ENCODE results near the gene CCDC12. TPM values are rescaled to one million over a fixed set of nuclear protein-coding genes. Genes with fewer than 3 reads are reported as not detected.

CCDC12 gene
- polyA plus RNA-seq, 1 of the 3 experiments (the other 2 are of a cell fraction) = 105 TPM

GRCh38 chr3:46986055-46986730, 9.6 kb upstream of the CCDC12 start (continued):
- no peak for TF ChIP-seq NRF1 (IDR thresholded peaks at IDR 0.05; ENCODE audit: low read depth, low read length)

DNA sequence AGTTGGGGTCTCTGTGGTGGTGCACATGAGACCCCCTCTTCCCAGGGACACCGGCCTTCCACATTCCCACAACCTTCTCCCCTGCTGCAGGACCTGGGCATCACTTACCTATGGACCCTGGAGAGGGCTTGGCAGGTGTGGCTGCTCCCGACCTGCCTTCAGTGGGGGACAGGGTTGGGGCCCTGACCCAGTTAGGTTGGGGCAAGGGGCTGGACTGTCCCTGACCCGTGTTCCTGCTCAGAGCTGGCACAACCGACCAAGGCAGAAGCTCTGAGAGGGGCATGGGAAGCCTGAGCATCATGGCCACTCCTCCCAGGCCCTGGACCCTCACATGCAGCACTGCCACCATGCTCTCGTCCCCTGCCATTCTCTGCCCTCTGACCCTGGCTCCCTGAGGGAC, 9.0 kb upstream of the CCDC12 start:
- Histone ChIP-seq H2AFZ (ENCODE audit: low read depth) (no peak overlapping the region), H3K9me3 (no peaks in the 10 kb centered on the region), H3K9ac (no peak overlapping the region), H3K9me2 (no peaks in the 10 kb centered on the region), H3K4me1 (ENCODE audit: control insufficient read depth in 1 of 2, insufficient read depth in 2 of 2, low read depth in 1 of 2, low read length in 1 of 2) (peaks cover 0 to 3% of the 10 kb centered on the region in 2 experiments; a peak in 1 of 4 replicates), H3K4me3 (ENCODE audit: low read depth in 2 of 2, low read length in 1 of 2) (no peak overlapping the region), H3K27me3 (ENCODE audit: insufficient read depth) (no peaks in the 10 kb centered on the region), H3F3A (replicated peaks; ENCODE audit: insufficient read depth) (no peaks in the 10 kb centered on the region), H3K4me2 (no peak overlapping the region), H4K20me1 (ENCODE audit: insufficient read depth) (no peaks in the 10 kb centered on the region), H3K27ac (ENCODE audit: low read depth in 2 of 2, low read length in 1 of 2) (no peak overlapping the region), H3K36me3 (replicated peaks in 1 of 2; ENCODE audit: control insufficient read depth in 1 of 2, insufficient read depth in 2 of 2, low read length in 1 of 2) (peaks cover 0 to 4% of the 10 kb centered on the region in 2 experiments), H3K79me2 (ENCODE audit: insufficient read depth) (no peaks in the 10 kb centered on the region)
- no peak for DNase-seq
- TF ChIP-seq RCOR1 (IDR thresholded peaks at IDR 0.05; ENCODE audit: low read length) = no peak
- WGBS (ENCODE audit: low lambda C conversion rate) = 95% methylated on average over 5 of the region's 5 CpGs
- ChIA-PET CTCF (interaction anchor here (0.6 to 1.8 kb wide), 2 partner anchors 62 to 385 kb away, joined by 3 to 11 read pairs; no protein-coding TSS in a partner anchor), POLR2A (no interaction called here)

DNA sequence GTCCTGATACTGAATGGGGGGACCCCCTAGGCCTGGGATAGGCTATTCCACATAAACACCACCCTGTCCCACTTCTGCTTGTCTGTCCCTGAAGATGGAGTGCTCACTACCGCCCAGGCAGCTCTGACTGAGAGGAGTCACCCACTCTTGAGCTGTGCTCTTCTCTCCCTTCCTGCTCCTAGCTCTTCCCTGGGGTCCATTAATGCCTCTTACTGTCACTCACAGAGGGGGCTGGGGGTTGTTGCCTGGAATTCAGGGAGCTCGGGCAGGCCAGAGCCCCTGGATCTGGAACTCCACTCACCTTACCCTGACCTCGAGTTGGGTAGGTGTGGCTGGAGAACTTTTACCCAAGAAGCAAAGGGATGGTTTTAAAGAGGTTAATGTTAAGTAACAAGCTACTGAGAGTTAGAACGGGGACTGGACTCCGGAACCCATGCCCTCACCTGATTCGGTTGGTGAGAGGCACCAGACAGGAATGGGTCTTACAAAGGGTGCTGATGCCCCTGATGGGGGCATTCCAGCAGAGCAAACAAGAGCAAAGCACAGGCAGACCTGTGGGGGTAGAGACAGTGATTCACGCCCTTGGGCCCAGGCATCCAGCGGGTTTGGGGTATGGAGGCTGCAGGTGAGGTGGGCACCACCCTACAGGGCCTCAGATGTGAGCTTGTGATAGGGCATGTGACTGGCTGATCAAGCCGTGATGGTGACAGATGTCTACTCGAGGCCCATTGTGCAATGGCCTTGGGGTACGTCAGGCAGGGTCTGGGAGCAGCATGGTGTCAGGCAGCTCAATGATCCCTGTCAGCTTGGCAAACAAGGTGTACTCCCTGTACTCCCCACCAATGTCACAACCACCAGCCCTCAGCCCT, 8.3 kb upstream of the CCDC12 start:
- H3F3A ChIP-seq (replicated peaks; ENCODE audit: insufficient read depth) = no peaks in the 10 kb centered on the region
- ChIA-PET CTCF (interaction anchor here (0.6 to 1.8 kb wide), 4 partner anchors 10 to 386 kb away, joined by 3 to 11 read pairs (median 4); no protein-coding TSS in a partner anchor), POLR2A (no interaction called here)
- H3K27me3 ChIP-seq (ENCODE audit: insufficient read depth) = no peaks in the 10 kb centered on the region
- H3K9ac ChIP-seq = no peak overlapping the region
- H3K9me2 ChIP-seq = no peaks in the 10 kb centered on the region
- H3K27ac ChIP-seq (ENCODE audit: low read depth in 2 of 2, low read length in 1 of 2) = no peak overlapping the region
- no peak for TF ChIP-seq IRF3 (IDR thresholded peaks at IDR 0.05; ENCODE audit: low read depth, low read length)
- TF ChIP-seq, protein P1, sequence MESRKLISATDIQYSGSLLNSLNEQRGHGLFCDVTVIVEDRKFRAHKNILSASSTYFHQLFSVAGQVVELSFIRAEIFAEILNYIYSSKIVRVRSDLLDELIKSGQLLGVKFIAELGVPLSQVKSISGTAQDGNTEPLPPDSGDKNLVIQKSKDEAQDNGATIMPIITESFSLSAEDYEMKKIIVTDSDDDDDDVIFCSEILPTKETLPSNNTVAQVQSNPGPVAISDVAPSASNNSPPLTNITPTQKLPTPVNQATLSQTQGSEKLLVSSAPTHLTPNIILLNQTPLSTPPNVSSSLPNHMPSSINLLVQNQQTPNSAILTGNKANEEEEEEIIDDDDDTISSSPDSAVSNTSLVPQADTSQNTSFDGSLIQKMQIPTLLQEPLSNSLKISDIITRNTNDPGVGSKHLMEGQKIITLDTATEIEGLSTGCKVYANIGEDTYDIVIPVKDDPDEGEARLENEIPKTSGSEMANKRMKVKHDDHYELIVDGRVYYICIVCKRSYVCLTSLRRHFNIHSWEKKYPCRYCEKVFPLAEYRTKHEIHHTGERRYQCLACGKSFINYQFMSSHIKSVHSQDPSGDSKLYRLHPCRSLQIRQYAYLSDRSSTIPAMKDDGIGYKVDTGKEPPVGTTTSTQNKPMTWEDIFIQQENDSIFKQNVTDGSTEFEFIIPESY (IDR thresholded peaks at IDR 0.05; ENCODE audit: borderline replicate concordance, low read depth) = no peak
- TF ChIP-seq MAX (IDR thresholded peaks at IDR 0.05; ENCODE audit: low read depth) = no peak
- TF ChIP-seq FOSL2 (IDR thresholded peaks at IDR 0.05; ENCODE audit: borderline replicate concordance, low read depth) = no peak
- TF ChIP-seq ELF1 (IDR thresholded peaks at IDR 0.05) = no peak
- TF ChIP-seq, protein P2, sequence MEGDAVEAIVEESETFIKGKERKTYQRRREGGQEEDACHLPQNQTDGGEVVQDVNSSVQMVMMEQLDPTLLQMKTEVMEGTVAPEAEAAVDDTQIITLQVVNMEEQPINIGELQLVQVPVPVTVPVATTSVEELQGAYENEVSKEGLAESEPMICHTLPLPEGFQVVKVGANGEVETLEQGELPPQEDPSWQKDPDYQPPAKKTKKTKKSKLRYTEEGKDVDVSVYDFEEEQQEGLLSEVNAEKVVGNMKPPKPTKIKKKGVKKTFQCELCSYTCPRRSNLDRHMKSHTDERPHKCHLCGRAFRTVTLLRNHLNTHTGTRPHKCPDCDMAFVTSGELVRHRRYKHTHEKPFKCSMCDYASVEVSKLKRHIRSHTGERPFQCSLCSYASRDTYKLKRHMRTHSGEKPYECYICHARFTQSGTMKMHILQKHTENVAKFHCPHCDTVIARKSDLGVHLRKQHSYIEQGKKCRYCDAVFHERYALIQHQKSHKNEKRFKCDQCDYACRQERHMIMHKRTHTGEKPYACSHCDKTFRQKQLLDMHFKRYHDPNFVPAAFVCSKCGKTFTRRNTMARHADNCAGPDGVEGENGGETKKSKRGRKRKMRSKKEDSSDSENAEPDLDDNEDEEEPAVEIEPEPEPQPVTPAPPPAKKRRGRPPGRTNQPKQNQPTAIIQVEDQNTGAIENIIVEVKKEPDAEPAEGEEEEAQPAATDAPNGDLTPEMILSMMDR (IDR thresholded peaks at IDR 0.05) = no peak
- no peak for TF ChIP-seq EP300 (IDR thresholded peaks at IDR 0.05; ENCODE audit: borderline replicate concordance in 1 of 2, low read depth in 1 of 2, low read length in 1 of 2)
- no peak for TF ChIP-seq CHD2 (IDR thresholded peaks at IDR 0.05; ENCODE audit: low read length, partially characterized antibody)
- TF ChIP-seq USF2 (IDR thresholded peaks at IDR 0.05; ENCODE audit: borderline replicate concordance, low read depth, low read length) = no peak
- no peak for TF ChIP-seq EZH2phosphoT487 (IDR thresholded peaks at IDR 0.05; ENCODE audit: borderline replicate concordance, low read depth)
- peaks cover 0 to 10% of the 10 kb centered on the region in 2 experiments; a peak in 1 of 4 replicates for H3K4me1 ChIP-seq (ENCODE audit: control insufficient read depth in 1 of 2, insufficient read depth in 2 of 2, low read depth in 1 of 2, low read length in 1 of 2)
- H3K4me3 ChIP-seq (ENCODE audit: low read depth in 2 of 2, low read length in 1 of 2) = no peak overlapping the region
- H4K20me1 ChIP-seq (ENCODE audit: insufficient read depth) = no peaks in the 10 kb centered on the region
- WGBS (ENCODE audit: low lambda C conversion rate) = 91% methylated on average over 7 of the region's 11 CpGs
- no peak overlapping the region for H2AFZ ChIP-seq (ENCODE audit: low read depth)
- no peaks in the 10 kb centered on the region for H3K9me3 ChIP-seq
- H3K4me2 ChIP-seq = no peak overlapping the region
- H3K79me2 ChIP-seq (ENCODE audit: insufficient read depth) = no peaks in the 10 kb centered on the region
- peaks cover 0 to 4% of the 10 kb centered on the region in 2 experiments for H3K36me3 ChIP-seq (replicated peaks in 1 of 2; ENCODE audit: control insufficient read depth in 1 of 2, insufficient read depth in 2 of 2, low read length in 1 of 2)
- DNase-seq = no peak

Data from SK-N-SH (cell line).